Bronchial epithelial cell (primary cell): ENCODE measurements around the gene TRIL. TPM values are rescaled to one million over a fixed set of nuclear protein-coding genes. Genes with fewer than 3 reads are reported as not detected.

ENCODE experiments used
- DNase-seq: peaks from one replicate; pipeline ENCODE4 v3.0.0-alpha.2; 2010; ENCODE audit warnings: low read depth
- FAIRE-seq: peaks from 2 replicates; lab custom pipeline; 2011; peaks lifted over from hg19 to GRCh38; lab: Jason Lieb, UNC
- H3K27me3 ChIP-seq: 2 replicates; pipeline ENCODE4 v1.5.1; 2011; ENCODE audit warnings: low read length; ENCODE audit not compliant: control insufficient read depth, insufficient read depth
- H3K36me3 ChIP-seq: 2 replicates; pipeline ENCODE4 v1.5.1; 2011; ENCODE audit warnings: low read length; ENCODE audit not compliant: control insufficient read depth, insufficient read depth
- H3K4me3 ChIP-seq: 2 replicates; pipeline ENCODE4 v1.5.1; 2011; ENCODE audit warnings: mild to moderate bottlenecking, low read depth, low read length, control low read depth
- total RNA-seq: library from RNA; depleted of rRNA; stranded (reverse); fragments of >200 nt; gene quantifications from 2 replicates; pipeline ENCODE4 v1.2.1, GENCODE V29; 2014
- TF ChIP-seq, protein P1 (sequence below): IDR thresholded peaks from 2 replicates; pipeline ENCODE4 v1.5.1; 2011; ENCODE audit warnings: mild to moderate bottlenecking, moderate library complexity, low read length, control low read depth, inconsistent platforms; ENCODE audit not compliant: insufficient read depth, severe bottlenecking

TRIL gene, protein sequence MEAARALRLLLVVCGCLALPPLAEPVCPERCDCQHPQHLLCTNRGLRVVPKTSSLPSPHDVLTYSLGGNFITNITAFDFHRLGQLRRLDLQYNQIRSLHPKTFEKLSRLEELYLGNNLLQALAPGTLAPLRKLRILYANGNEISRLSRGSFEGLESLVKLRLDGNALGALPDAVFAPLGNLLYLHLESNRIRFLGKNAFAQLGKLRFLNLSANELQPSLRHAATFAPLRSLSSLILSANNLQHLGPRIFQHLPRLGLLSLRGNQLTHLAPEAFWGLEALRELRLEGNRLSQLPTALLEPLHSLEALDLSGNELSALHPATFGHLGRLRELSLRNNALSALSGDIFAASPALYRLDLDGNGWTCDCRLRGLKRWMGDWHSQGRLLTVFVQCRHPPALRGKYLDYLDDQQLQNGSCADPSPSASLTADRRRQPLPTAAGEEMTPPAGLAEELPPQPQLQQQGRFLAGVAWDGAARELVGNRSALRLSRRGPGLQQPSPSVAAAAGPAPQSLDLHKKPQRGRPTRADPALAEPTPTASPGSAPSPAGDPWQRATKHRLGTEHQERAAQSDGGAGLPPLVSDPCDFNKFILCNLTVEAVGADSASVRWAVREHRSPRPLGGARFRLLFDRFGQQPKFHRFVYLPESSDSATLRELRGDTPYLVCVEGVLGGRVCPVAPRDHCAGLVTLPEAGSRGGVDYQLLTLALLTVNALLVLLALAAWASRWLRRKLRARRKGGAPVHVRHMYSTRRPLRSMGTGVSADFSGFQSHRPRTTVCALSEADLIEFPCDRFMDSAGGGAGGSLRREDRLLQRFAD
- under 0.01 TPM in 1 of 2 replicates, not detected in the other for total RNA-seq

DNA sequence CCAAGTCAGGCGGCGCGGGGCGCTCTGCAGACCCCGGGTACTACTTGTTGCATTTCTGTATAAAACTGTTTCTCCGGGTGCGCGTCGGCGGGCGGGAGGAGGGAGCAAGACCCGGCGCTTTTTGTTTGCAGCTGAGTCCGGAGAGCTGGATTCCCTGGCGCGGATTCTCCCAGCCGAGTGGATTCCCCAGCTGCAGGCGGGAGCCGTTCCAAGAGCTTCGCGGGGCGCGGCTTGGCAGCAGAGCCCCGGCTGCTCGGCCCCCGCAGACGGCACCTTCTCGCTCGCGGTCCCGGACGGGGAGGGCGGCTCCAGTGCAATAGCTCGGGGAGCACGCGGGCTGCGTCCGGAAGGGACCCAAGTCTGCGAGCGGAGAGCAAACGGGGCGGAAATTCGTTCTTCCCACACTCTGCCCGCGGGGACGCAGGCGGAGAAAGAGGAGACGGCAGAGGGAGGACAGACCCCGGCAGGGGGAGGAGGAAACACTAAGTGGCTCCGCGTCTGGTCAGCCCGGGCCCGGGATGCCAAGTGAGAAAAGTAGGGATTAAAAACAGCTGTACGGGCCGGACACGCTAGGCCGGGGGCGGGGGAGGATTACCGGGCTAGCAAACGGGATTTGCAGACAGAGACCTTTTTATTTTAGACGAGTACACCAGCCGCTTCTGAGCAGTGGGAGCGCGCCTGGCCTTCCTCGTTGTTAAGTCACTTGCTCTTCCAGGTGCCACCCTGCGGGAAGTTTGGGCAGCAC lies at the start of gene TRIL:
Gene TRIL (minus strand): TSS at position 96 of the 745 bp plus-strand sequence. CDS start 284 bp downstream, outside the sequence.
- FAIRE-seq = no peak
- Histone ChIP-seq H3K27me3 (peaks cover 25% of the 10 kb centered on the region), H3K36me3 (no peaks in the 10 kb centered on the region), H3K4me3 (peak within 1 kb of the TSS; percentile 27)
- DNase-seq = no peak
- TF ChIP-seq, protein P1, sequence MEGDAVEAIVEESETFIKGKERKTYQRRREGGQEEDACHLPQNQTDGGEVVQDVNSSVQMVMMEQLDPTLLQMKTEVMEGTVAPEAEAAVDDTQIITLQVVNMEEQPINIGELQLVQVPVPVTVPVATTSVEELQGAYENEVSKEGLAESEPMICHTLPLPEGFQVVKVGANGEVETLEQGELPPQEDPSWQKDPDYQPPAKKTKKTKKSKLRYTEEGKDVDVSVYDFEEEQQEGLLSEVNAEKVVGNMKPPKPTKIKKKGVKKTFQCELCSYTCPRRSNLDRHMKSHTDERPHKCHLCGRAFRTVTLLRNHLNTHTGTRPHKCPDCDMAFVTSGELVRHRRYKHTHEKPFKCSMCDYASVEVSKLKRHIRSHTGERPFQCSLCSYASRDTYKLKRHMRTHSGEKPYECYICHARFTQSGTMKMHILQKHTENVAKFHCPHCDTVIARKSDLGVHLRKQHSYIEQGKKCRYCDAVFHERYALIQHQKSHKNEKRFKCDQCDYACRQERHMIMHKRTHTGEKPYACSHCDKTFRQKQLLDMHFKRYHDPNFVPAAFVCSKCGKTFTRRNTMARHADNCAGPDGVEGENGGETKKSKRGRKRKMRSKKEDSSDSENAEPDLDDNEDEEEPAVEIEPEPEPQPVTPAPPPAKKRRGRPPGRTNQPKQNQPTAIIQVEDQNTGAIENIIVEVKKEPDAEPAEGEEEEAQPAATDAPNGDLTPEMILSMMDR = no peak

DNA sequence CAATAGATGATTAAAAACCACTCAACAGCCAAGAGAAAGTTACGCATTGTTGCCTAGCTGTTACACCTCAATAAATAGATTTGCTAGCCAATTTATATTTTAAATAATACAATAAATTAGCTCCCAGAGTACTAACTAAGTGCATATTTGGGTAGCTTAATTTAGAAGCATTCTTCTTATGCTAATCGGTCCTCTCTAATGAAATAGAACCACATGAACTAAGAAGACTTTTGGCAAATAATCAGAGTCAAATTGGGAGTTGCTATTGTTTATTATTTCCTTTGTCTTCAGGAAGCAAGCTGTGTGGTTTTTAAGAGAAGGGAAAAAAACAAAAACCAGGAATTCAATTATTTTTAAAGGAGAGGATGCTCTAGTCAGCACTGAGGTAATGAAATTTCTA lies 49.0 kb upstream of the TRIL start:
- TF ChIP-seq, protein P1 = no peak
- Histone ChIP-seq H3K36me3 (no peaks in the 10 kb centered on the region), H3K27me3 (no peaks in the 10 kb centered on the region), H3K4me3 (no peak overlapping the region)
- no peak for DNase-seq
- no peak for FAIRE-seq

DNA sequence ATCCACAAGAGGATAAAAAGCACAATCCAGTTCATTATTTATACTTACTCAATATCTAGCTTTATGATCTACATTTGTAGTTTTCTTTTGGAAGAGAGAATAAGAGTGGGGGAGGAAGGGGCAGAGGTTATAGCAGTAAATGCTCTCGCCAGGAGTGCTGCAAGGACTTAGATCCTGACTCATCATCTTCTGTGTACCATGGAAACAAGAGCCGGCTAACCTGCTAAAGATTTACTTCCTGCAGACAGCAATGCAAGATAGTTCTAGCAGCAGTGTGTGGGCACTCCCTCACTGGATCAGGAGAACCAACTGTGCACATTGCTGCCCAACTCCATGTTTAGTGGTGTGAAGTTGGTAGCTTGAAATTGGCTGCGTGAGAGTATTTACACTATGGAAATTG lies 47.7 kb upstream of the TRIL start:
- TF ChIP-seq, protein P1 = no peak
- FAIRE-seq = no peak
- Histone ChIP-seq H3K36me3 (no peaks in the 10 kb centered on the region), H3K27me3 (no peaks in the 10 kb centered on the region), H3K4me3 (no peak overlapping the region)
- DNase-seq = peak; percentile 70

DNA sequence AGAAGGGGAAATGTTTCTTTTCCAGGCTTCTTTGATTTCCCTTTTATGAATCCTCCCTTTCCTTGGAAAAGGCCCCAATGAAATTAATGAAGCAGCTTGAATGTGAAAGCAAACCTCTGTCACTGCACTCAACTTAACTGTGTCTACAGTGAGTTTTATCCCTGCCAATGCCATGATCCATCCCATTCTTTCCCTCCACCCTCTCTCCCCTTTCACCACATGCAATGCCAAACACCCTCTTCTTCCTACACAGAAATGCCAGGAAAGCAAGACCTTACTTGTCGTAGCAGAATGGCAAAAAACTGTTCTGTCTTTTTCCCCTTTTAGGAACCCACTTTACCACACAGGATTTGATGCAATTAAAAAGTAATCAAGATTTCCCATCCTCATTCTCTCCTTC lies 47.3 kb upstream of the TRIL start:
- TF ChIP-seq, protein P1 = no peak
- no peak overlapping the region for H3K4me3 ChIP-seq
- H3K36me3 ChIP-seq = no peaks in the 10 kb centered on the region
- no peak for DNase-seq
- no peaks in the 10 kb centered on the region for H3K27me3 ChIP-seq
- FAIRE-seq = no peak

DNA sequence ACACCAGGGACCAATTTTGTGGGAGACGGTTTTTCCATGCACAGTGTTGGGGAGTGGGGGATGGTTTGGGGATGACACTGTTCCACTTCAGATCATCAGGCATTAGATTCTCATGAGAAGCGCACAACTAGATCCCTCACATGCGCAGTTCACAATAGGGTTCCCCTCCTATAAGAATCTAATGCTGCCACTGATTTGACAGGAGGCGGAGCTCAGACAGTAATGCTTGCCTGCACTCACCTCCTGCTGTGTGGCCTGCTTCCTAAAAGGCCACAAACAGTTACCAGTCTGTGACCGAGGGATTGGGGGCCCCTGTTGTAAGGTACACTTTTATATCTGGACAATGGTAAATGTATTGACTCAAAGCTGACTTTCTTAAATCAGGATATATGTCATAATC lies 45.6 kb upstream of the TRIL start:
- no peak overlapping the region for H3K4me3 ChIP-seq
- DNase-seq (no peak), FAIRE-seq (no peak)
- H3K27me3 ChIP-seq = no peaks in the 10 kb centered on the region
- TF ChIP-seq, protein P1 = no peak
- H3K36me3 ChIP-seq = no peaks in the 10 kb centered on the region
